SW 1271 (cell line): ENCODE results near the gene PBX1.

ENCODE experiments used
- DNase-seq, 2 experiments: peaks; one replicate each; lab custom pipeline; 2025; lab: John Stamatoyannopoulos, UW

The PBX1 gene

GRCh38 chr1:164670026-164670425, 111.0 kb downstream of the PBX1 start:
- DNase-seq = no peak

- no peak for DNase-seq
Observed at GRCh38 chr1:164670786-164671185, 111.8 kb downstream of the PBX1 start.

- DNase-seq = no peak
Observed at GRCh38 chr1:164671323-164671965, 112.5 kb downstream of the PBX1 start.

GRCh38 chr1:164671966-164672571, 113.1 kb downstream of the PBX1 start:
- no peak for DNase-seq

- no peak for DNase-seq
Observed at GRCh38 chr1:164672588-164672987, 113.6 kb downstream of the PBX1 start.

- no peak for DNase-seq
Observed at GRCh38 chr1:164673584-164674214, 114.7 kb downstream of the PBX1 start.

- DNase-seq = no peak
Observed at GRCh38 chr1:164675342-164675904, 116.4 kb downstream of the PBX1 start.

- no peak for DNase-seq
Observed at GRCh38 chr1:164678136-164678700, 119.2 kb downstream of the PBX1 start.

GRCh38 chr1:164682570-164682969, 123.6 kb downstream of the PBX1 start:
- DNase-seq = no peak

- no peak for DNase-seq
Observed at GRCh38 chr1:164683235-164683634, 124.3 kb downstream of the PBX1 start.

- no peak for DNase-seq
Observed at GRCh38 chr1:164685266-164686035, 126.5 kb downstream of the PBX1 start.

- no peak for DNase-seq
Observed at GRCh38 chr1:164687777-164688176, 128.8 kb downstream of the PBX1 start.

- no peak for DNase-seq
Observed at GRCh38 chr1:164688791-164689190, 129.8 kb downstream of the PBX1 start.

GRCh38 chr1:164689672-164690511, 130.9 kb downstream of the PBX1 start:
- no peak for DNase-seq

- DNase-seq = no peak
Observed at GRCh38 chr1:164692420-164692819, 133.4 kb downstream of the PBX1 start.

GRCh38 chr1:164693564-164694359, 134.8 kb downstream of the PBX1 start:
- no peak for DNase-seq

- DNase-seq = no peak
Observed at GRCh38 chr1:164694505-164694904, 135.5 kb downstream of the PBX1 start.

GRCh38 chr1:164695956-164696665, 137.1 kb downstream of the PBX1 start:
- DNase-seq = no peak

GRCh38 chr1:164699815-164700491, 141.0 kb downstream of the PBX1 start:
- DNase-seq = no peak
